C4-2B (cell line): ENCODE data around the gene BHLHE23.

Source experiments
- H3K27ac ChIP-seq: fragments of 450-650 bp; 2 replicates; pipeline ENCODE4 v1.5.1; 2017
- ZFX ChIP-seq: fragments of 450-650 bp; IDR thresholded peaks from 2 replicates; pipeline ENCODE4 v1.6.1; 2017
- TF ChIP-seq, protein P1 (sequence below): fragments of 450-650 bp; conservative IDR thresholded peaks from 2 replicates; pipeline ENCODE4 v1.5.1; 2017; ENCODE audit warnings: mild to moderate bottlenecking

The BHLHE23 gene

DNA sequence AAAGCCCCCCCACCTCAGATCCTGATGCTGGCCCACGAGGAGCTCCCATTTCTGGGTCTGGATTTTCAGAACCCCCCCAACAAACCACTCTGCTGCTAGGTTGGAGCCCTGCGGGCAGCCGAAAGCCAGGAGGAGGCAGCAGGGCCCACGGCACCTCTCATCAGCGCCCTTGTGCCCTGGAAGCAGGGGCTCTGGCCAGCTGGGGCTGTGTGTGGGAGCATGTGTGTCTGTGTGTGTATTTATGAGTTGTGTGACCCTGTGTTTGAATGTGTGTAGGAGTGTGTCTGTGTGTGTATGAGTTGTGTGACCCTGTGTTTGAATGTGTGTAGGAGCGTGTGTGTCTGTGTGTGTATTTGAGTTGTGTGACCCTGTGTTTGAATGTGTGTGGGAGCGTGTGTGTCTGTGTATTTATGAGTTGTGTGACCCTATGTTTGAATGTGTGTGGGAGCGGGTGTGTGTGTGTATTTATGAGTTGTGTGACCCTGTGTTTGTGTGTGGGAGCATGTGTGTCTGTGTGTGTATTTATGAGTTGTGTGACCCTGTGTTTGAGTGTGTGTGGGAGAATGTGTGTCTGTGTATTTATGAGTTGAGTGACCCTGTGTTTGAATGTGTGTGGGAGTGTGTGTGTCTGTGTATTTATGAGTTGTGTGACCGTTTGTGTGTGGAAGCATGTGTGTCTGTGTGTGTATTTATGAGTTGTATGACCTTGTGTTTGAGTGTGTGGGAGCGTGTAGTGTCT is 35.4 kb downstream of the BHLHE23 start:
- TF ChIP-seq ZFX = no peak
- TF ChIP-seq, protein P1, sequence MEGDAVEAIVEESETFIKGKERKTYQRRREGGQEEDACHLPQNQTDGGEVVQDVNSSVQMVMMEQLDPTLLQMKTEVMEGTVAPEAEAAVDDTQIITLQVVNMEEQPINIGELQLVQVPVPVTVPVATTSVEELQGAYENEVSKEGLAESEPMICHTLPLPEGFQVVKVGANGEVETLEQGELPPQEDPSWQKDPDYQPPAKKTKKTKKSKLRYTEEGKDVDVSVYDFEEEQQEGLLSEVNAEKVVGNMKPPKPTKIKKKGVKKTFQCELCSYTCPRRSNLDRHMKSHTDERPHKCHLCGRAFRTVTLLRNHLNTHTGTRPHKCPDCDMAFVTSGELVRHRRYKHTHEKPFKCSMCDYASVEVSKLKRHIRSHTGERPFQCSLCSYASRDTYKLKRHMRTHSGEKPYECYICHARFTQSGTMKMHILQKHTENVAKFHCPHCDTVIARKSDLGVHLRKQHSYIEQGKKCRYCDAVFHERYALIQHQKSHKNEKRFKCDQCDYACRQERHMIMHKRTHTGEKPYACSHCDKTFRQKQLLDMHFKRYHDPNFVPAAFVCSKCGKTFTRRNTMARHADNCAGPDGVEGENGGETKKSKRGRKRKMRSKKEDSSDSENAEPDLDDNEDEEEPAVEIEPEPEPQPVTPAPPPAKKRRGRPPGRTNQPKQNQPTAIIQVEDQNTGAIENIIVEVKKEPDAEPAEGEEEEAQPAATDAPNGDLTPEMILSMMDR = no peak
- H3K27ac ChIP-seq = no peak overlapping the region

DNA sequence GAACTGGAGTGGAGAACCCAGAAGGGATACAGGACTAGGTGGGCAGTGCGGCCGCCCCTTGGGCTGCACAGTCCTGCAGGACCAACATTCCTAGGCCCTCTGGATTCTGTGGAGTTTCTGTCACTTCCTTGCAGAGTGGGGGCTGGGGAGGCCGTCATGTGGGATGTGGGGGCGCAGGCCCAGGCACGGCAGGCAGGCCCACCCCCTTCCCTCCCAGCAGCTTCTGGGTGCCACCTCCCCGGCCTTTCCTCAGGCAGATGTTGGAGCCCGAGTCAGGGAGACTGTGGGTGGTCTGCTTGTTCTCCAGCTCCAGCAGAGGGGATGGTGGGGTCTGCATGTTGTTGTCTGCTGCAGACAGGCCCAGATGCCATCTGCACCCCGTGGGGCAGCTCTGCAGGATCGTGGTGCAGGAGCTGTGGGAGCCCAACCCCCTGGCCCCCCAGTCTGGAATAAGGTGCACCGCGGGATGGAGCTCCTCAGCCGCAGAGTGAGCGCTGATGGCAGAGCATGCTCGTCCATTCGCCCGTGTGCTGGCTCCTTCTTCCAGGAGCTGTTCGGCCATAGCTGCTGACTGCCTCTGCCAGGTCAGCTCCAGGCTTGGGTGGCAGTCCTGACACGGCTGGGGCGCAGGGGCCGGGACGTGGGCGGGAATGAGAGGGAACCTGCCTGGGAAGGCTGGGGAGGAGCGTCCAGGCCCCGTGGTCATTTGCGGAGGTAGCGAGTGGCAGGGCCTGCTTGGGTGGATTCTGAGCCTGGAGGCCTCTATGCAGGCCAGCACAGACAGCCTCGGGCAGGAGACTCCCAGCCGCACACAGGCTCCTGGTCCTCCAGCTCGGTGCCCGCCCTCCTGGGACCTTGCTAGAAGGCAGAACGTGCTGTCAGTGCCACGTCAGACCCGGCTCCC is 36.2 kb downstream of the BHLHE23 start:
- TF ChIP-seq, protein P1 = no peak
- no peak for TF ChIP-seq ZFX

DNA sequence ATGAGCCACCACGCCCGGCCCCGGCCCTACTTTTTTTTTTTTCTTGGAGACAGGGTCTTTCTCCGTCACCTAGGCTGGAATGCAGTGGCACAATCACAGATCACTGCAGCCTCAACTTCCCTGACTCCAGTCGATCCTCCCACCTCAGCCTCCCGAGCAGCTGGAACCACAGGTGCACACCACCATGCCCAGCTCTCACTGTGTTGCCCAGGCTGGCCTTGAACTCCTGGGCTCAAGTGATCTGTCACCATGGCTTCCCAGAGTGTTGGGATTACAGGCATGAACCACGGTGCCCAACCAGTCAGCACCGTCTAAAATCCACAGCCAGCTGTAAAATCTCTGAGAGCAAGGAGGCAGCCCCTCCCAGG is 36.8 kb downstream of the BHLHE23 start:
- no peak overlapping the region for H3K27ac ChIP-seq
- TF ChIP-seq, protein P1 = no peak
- no peak for TF ChIP-seq ZFX

More for the DNA sequence above, 36.2 kb downstream of the BHLHE23 start:
- no peak overlapping the region for H3K27ac ChIP-seq

DNA sequence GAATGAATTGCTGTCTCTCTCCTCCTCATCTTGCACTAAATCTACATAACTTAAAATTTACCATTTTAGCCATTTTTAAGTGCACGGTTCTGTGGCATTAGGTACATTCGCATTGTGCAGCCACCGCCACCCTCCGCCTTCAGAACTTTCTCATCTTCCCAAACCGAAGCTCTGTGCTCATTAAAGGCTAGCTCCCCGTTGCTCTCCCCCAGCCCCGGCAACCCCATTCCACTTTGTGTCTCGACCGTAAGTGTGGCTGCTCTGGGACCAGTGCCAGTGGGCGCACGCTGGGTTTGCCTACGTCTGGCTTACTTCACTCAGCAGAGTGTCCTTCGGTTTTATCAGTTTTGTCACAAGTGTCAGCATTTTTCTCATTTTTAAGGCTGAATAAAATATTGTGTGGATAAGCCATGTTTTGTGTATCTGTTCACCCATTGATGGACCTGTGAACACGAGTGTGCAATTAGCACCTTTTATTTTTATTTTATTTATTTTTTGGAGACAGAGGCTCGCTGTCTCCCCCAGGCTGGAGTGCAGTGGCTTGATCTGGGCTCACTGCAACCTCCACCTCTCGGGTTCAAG is 37.5 kb downstream of the BHLHE23 start:
- no peak overlapping the region for H3K27ac ChIP-seq
- TF ChIP-seq, protein P1 = no peak
- TF ChIP-seq ZFX = no peak

DNA sequence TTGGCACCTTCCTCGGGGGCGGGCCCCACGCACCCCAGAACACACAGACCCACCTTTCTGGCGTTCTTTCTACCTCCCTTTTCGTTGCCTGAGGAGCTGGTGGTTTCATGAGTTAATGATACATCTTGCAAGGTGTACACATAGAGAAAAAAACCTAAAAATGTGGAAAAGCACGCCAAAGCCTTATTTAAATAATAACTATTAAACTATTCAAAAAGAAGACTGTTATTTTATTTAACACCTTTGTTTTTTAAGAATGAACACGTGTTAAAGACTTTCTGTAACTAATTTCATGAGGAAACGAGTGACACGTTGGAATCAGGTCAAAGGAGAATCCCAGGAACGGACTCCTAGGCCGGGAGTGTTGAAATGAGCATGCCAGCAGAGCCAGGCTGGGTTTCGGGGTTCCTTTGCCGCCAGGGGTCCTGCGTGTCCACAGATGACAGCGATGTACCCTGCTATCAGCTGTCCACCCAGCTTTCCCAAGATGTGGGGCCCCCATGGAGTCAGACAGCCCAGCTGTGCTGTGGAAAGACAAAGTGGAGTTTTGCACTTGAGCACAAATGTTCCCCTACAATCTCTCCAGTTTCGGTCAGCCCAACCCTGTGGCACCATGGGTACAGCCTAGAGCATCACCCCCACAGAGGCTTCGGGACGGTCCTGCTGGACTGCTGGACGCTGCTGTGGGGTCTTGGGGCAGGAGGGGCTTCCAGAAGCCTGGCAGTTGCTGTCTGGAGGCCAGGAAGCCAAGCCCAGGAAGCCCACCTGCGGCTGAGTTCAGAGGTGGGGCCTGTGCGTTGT is 38.2 kb downstream of the BHLHE23 start:
- H3K27ac ChIP-seq = no peak overlapping the region
- TF ChIP-seq, protein P1 = no peak
- TF ChIP-seq ZFX = no peak

DNA sequence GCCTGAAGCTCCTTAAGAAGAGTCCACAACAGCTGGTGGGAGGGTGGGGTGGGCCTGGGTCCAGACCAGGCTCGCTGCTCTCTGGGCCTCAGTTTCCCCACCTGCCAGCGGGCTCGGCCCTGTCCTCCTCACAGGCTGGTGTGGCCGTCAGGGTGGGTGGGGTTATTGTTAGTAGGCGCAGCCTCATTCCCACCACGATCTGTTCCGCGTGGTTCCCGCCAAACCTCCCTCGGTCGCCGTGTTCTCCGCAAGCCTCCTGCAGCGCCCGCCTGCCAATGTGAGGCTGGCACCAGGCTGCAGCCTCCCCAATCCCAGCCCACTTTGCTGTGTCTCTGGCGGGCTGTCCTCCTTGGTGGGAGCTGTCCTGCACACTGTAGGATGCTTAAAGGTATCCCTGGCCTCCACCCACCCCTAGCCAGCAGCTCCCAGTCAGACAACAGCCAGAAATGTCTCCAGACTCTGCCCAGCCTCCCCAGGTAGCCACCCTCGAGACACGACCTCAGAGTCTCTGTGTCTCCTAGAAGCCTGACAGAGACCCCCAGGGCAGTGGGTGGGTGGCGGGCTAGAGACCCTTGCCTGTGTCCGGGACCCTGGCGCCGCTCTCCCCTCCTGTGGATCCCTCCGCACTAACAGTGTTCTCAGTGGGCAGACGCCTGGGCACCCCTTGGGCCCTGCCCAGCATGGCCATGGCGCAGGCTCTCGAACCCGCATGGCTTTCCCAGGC is 39.0 kb downstream of the BHLHE23 start:
- no peak overlapping the region for H3K27ac ChIP-seq
- TF ChIP-seq ZFX = no peak
- TF ChIP-seq, protein P1 = no peak
